Choroid plexus epithelial cell (primary cell): Measurements from ENCODE around the gene PSMD8.
A peak's percentile ranks its signal among the peaks of the same experiment; 100 is the strongest.

Experiments
- DNase-seq: peaks from one replicate; pipeline ENCODE4 v3.0.0-alpha.2; 2010; ENCODE audit warnings: low read depth
- H3K4me3 ChIP-seq: 2 replicates; pipeline ENCODE4 v1.5.1; 2011; ENCODE audit warnings: low read depth, mild to moderate bottlenecking, control low read depth, low read length, moderate library complexity
- CTCF ChIP-seq: conservative IDR thresholded peaks from 2 replicates; pipeline ENCODE4 v1.5.1; 2011; ENCODE audit warnings: low read depth, mild to moderate bottlenecking, control low read depth, inconsistent platforms, low read length, moderate library complexity

PSMD8 gene

DNA sequence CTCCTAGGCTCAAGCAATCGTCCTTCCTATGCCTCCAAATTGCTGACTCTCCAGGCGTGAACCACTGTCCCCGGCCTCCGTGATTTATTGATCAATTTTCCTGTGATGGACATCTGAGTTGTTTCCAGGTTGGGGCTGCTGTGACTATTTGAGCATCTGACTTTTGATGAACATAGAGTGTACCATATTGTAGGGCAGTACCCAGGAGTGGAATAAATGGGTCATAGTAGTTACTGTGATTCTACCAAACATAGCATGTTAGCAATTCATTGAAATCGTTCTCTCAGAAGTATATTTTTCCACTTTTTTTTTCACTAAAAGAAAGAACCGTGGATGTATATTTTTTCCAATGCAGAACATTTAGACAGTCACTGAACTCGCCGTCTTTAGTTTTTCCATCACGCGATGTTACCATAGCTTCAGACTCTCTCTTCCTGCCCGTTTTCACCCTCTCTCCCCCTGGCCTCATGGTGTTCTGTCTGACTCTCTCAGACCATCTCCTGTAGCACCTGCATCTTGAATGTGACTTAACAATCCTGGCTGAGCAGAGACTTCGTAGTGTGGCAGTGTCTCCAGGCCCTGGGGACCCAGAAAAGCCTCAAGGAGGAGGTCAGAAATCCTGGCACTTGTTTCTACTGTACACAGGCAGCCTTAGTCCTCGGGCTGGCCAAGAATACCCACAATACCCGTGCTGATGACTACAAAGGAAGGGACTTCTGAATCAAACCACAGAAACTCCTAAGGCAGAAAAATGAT, 54.9 kb downstream of the PSMD8 start:
- no peak for DNase-seq

GRCh38 chr19:38429811-38430156, 55.4 kb downstream of the PSMD8 start:
- no peak overlapping the region for H3K4me3 ChIP-seq
- DNase-seq, result no peak
- no peak for TF ChIP-seq CTCF

More for the DNA sequence above, 54.9 kb downstream of the PSMD8 start:
- no peak overlapping the region for H3K4me3 ChIP-seq
- no peak for TF ChIP-seq CTCF

GRCh38 chr19:38430931-38431330, 56.6 kb downstream of the PSMD8 start:
- no peak for TF ChIP-seq CTCF
- no peak for DNase-seq
- H3K4me3 ChIP-seq, result no peak overlapping the region

DNA sequence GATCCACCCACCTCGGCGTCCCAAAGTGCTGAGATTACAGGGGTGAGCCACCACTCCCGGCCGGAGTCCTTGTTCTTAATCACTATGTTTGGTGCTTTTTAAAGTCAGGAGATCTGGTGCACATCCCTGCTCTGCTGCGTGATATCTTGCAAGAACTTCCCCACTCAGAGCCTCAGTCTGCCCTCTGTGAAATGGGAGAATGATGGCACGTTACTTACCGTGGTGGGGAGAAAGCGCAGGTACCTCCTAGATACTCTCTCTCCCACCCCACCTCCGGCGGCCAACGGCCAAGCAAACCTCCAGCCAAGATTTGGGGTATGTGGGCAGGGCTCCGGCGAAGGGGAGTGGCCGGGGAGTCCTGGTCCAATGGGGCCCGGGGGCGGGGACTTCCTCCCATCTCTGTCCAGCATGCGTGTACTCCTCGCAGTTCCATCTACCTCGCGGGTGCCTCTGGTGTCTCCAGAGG, 58.9 kb downstream of the PSMD8 start, which contains the start of gene RYR1:
RYR1 (plus strand) TSS at position 424 of the 466 bp plus-strand sequence. CDS start 139 bp downstream, outside the sequence.
- TF ChIP-seq CTCF, result no peak
- DNase-seq, result peak; percentile 10
- H3K4me3 ChIP-seq, result no peak within 1 kb of the TSS
